Heart left ventricle (tissue), 13 donors: ENCODE measurements around the gene APOE.

Source experiments
- POLR2A ChIP-seq, 2 donors: fragments of 450-650 bp; IDR thresholded peaks; one replicate each; pipeline ENCODE4 v1.6.1; 2017; ENCODE audit warnings: antibody characterized with exemption in 2 of 2, mild to moderate bottlenecking in 2 of 2, moderate library complexity in 2 of 2
- TF ChIP-seq, protein P1 (sequence below), 12 donors: fragments of 200-600 bp; sonication (generic) in 4 of 12; IDR thresholded peaks; one replicate each; pipeline versions ENCODE4 v1.5.0 to v1.8.0; 2018 to 2022; ENCODE audit warnings: antibody characterized with exemption in 12 of 12, mild to moderate bottlenecking in 5 of 12
- donor health status: ischemic (EF 13 %, LVEDD 7.1; RV severe dilation, severe dysfunction).
- donor health status: DM: no; HTN: yes; CAD: no.
- donor health status: DM: no; HTN: no; CAD: no.
- donor health status: ischemic (EF 25% LVEDD 6.9; RV normal size, moderate dysfunction).
- donor health status: ischemic (EF 25% LVEDD 5.7; RV mildly dilated, moderate dysfunction).
- donor health status: ischemic (EF 35%, LVEDD 5.7; RV mildly dilated, moderate dysfunction).
- donor health status: nonischemic (EF 11% LVEDD 7.7; RV severe dilation, severe dysfunction).
- donor health status: DM: yes; HTN: yes; CAD: no.
- donor health status: PGD.
- donor health status: ischemic (EF 29% LVEDD 5.4; RV normal size, mild dysfunction).
- donor health status: nonischemic (EF 23%, LVEDD 6.1; RV moderate dilation, normal function).

DNA sequence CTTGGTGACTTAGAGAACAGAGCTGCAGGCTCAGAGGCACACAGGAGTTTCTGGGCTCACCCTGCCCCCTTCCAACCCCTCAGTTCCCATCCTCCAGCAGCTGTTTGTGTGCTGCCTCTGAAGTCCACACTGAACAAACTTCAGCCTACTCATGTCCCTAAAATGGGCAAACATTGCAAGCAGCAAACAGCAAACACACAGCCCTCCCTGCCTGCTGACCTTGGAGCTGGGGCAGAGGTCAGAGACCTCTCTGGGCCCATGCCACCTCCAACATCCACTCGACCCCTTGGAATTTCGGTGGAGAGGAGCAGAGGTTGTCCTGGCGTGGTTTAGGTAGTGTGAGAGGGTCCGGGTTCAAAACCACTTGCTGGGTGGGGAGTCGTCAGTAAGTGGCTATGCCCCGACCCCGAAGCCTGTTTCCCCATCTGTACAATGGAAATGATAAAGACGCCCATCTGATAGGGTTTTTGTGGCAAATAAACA lies 18.7 kb downstream of the APOE start:
- TF ChIP-seq, protein P1, sequence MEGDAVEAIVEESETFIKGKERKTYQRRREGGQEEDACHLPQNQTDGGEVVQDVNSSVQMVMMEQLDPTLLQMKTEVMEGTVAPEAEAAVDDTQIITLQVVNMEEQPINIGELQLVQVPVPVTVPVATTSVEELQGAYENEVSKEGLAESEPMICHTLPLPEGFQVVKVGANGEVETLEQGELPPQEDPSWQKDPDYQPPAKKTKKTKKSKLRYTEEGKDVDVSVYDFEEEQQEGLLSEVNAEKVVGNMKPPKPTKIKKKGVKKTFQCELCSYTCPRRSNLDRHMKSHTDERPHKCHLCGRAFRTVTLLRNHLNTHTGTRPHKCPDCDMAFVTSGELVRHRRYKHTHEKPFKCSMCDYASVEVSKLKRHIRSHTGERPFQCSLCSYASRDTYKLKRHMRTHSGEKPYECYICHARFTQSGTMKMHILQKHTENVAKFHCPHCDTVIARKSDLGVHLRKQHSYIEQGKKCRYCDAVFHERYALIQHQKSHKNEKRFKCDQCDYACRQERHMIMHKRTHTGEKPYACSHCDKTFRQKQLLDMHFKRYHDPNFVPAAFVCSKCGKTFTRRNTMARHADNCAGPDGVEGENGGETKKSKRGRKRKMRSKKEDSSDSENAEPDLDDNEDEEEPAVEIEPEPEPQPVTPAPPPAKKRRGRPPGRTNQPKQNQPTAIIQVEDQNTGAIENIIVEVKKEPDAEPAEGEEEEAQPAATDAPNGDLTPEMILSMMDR (IDR thresholded peaks at IDR 0.05), result no peak
- TF ChIP-seq POLR2A (IDR thresholded peaks at IDR 0.05), result no peak
